HuH-7.5 (cell line): ENCODE results near the gene GLB1L.

ENCODE experiments used
- DNase-seq: peaks from one replicate; pipeline ENCODE4 v3.0.0; 2011; ENCODE audit warnings: low spot score

GLB1L gene

DNA sequence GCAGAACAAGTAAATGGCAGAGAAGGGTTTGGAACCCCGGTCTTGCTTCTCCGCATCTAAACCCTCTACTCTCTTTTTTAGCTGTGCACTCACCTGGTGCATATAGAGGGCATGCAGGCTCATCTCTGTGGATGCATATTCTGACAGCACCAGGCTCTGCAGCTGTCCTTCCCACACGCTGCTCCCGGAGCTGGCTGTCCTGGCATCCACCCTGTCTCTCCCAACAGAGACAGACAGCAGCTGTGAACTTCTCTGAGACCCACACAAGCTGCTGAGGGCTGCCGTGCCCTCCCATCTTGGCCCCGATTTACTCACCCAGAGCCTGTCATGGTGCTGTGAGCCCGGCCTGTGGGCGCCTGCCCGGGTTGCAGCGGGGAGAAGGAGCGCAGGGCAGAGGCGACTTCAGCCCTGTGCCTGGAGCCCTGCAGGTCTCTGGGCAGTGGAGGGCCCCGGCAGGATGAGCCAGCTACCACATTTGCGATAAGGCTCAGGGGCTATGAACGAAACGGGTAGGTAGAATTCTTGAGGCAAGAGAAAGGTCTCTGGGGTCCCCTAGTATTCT lies 23.2 kb downstream of the GLB1L start:
- no peak for DNase-seq

DNA sequence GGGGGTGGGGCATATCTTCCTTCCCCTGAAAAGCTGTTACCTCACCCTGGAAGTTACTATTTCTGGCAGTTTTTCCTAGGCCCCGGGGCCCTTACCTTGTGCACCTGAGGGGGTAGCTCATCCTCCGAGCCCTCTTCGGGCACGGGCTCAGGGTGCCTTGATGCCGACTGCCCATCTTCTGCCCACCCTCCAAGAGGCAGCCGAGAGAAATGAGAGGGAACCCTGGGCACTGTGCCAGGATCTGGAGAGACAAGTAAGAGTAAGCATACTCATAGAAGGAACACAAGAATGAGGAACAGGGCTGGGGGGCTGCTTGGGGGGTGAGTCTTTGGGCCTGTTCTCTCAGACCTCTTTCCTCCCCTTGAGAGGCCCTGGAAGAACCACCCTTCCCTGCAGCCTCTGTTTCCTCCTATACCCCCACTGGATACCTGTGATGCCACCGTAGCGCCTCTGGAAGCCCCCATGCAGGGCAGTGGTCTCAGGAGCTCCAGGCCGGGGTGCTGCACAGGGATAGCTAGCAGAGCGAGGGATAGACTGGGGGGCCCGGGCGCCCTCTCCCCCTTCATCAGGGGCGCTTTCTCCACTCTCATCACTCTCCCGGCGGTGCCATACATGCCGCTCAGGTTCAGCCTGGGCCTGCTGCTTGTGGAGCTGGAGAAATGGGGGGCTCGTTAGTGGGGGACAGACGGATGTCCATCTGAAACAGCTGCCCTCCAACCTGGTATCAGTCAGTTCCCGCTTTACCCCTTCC lies 24.4 kb downstream of the GLB1L start:
- no peak for DNase-seq

DNA sequence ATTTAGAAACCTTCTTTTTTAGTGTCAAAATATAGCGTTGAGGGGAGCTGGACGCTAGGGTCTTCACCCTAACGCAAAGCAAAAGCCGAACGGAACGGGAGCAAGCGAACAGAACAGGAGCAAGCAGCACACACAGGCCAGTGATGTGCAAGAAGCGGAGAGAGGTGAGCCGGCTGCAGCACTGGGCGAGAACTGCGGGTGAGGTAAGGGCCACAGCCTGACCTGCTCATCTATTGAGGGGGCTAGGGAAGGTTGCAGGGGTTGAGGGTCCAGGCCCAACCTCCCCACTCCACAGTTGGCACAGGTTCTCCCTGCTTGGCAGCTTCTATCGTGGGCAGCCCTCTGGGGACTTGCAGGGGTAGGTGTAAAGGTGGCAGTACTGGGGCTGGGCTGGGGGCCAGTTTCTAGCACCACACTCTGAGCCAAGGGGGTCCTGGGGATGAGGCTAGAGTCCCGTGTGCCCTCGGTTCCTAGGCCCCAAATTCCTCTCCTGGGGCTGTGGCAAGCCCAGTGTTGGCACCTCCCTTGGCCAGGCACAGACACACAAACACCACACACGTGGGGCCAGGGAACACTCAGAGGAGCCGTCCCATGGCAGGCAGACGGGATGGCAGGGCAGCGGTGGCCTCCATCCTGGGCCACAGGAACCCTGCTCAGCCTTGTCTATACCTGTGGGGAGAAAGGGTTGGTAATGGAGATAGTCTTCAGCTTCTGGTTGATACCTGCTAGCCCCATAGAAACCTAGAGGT lies 25.3 kb downstream of the GLB1L start:
- DNase-seq, result no peak

DNA sequence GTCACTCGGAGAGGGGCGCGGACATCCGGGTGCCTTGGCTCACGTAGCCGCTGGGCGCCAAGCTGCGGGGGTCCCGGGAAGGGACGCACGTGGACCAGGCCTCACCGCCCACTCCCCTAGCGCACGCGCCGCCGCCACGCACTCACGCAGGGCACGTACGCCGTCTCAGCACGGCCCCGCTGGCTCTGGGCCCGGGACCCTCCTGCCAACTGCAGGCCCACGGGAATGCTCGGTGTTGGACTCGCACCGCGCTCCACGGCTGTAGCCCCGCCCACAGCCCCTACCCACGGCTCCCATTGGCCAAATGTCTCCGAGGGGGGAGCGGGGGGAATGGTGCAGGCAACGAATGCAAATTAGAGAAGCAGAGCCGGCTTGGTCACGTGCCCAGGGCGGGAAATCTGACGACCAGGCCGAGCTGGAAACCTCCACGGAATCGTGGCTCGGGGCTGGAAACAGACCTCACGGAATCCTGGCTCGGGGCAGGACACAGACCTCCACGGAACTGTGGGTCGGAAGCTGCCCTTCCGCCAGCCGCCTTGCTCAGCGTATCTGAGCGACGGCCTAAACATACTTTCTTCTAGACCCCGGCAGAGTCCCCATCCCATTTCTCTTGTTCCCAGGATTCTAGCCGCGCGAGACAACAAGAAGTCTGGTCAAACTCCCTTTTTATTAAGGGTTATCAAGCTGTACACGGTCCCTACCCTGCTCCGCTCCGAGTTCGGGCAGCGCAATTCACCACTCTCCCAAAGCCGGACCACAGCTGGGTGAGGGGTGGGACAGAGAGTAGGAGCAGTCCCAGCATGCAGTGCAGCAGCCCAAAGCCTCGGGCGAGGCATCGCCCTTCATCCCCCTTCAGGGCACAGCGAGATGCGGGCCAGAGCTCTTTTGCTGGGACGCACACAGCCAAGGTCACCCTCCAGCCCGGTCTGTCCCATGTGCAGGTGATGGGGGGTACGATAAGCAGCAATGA lies 26.2 kb downstream of the GLB1L start, which contains the start of gene ABCB6:
ABCB6 (minus strand) TSS at position 227 of the 970 bp plus-strand sequence. CDS start 285 bp downstream, outside the sequence.
- peak; percentile 97 for DNase-seq

DNA sequence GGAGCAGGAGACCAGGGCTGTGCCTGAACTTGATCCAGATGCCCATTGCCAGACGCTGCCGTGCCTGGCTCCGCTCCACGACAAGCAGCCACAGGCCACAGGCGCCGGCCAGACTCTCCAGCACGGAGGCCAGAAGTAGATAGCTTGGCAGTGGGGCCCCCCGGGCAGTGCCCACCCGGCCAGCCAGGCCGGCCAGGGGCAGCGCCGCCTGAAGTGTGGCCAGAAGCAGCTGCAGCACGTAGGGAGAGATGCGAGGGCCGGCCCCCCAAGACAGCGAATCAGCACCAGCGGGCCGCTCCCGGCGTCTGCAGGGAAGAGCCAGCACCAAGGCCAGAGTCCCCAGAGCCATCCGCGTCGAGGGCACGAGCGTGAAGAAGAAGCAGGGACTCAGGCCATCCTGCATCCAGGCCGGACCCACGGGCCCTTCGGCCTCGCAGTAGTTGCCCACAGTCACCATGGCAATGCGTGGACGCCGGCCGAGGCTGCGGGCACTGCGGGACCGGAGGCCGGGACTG lies 27.0 kb downstream of the GLB1L start:
- peak; percentile 49 for DNase-seq

DNA sequence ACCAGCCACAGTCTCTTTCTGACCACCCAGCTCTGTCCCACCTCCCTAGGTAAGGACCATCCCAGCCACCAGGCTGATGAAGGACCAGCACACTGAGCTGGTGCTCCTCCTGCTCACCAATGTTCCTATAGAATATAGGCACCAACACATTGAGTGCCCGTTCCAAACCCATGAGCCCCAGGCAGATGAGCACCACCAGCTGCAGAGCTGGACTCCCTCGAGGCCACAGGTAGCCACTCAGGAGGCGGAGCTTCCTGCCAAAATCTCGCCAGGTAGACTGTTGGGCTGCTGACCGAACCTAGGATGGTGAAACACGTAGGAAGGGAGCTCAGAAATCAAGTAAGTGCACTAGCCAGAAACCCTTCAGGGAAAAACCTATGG lies 28.7 kb downstream of the GLB1L start:
- DNase-seq, result no peak

DNA sequence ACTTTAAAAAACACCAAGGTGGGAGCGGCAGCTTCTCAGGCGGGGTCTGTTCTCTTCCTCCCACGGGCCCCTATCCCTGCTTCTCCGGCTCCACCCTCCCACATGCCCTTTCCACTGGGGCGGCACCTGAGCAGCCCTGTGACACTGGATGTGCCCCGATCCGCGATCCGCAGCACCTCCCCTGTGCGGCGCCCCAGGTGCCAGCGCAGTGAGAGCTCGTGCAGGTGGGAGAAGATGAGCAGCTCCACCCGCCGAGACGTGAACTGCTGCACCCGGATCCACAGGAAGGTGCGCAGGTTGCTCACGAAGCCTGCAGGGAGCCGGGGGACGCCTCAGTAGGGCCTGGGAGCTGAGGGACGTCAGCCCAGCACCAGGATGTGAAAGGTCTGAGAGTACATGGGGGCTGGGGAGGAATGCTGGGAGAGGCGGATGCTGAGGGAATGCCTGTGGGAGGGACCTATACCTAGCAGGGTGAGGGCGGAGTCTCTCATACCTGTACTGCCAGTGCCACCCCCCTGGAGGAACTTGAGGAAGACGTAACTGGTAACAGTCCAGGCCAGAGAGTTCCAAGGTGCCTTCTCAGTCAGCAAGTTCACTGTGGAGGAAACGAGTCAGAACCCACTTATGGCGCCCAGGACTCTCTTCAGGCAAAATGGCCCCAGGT lies 29.2 kb downstream of the GLB1L start:
- no peak for DNase-seq

DNA sequence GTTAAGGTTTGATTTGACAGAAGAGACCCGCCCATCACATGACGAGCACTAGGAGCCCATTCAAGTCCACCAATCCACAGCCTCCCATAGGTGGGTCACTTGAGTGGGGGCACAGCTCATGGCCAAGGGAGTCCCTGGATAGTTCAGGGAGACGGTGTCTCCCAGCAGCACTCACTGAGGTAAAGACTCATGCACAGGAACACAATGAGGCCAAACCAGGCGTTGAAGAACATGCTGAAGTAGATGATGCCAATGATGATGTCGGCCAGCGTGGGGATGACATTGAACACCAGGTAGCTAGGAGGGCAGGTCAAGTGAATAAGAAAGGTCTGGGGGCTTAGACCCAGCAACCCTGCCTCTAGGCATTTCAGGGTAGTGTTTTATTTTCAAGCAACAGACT lies 30.5 kb downstream of the GLB1L start:
- DNase-seq, result no peak

DNA sequence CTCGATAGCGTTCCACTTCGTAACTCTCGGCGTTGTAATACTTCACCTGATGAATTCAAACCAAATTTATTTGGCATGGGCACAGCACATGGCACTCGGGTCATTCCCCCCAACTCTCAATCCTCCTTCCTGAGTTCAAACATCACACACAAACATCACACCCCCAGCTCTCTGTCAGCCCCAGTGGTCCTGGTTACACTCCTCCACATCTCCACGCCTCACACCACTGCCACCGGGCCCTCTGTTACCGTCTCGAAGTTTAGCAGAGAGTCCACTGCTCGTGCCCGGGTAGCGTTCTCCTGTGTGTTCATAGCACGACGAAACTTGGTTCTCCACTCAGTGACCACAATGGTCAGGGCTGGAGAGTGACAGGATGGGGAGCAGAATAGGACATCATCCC lies 31.1 kb downstream of the GLB1L start:
- no peak for DNase-seq

DNA sequence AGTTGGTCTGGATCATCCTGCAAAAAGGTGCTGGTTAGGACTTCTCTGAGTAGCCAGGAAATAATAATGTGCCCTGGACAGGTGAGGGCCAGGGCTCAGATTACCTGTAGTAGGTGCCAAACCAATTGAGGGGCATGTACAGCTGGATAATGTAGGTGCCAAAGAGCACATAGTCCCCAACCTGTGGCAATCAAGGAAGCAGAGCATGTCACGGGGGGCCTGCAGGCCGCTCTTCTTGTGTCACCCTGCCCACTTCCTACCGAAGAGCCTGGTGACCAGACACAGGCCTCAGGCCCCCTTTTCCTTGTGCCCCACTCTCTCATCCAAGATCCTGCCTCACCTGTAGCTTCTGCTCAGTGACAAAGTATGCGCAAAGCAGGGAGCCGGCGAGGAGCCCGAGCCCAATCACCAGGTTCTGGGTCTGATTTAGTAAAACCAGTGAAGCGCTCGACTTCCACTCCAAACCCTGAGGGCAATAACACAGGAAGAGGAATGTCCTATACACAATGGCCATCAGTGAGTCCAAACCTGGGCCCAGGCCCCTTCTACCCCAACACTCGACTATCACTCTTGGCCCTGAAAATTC lies 31.7 kb downstream of the GLB1L start:
- no peak for DNase-seq

DNA sequence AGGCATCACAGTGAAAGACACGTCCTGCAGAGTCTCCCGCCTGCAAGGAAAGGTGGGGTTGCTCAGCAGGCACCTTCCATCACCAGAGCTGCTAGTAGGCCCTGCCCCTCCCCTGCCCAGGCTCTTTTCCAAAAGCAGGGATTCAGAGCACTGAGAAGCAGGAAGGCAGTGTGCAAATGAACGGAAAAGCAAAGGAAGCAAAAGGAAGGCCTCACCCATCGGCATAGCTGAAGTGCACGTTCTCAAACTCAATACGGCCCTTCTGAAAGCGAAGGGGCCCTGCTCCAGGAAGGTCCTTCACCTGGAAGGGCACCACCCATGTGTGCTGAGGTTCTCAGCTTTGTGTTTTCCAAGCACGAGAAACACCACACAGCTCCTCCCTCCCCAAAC lies 32.2 kb downstream of the GLB1L start:
- DNase-seq, result no peak

DNA sequence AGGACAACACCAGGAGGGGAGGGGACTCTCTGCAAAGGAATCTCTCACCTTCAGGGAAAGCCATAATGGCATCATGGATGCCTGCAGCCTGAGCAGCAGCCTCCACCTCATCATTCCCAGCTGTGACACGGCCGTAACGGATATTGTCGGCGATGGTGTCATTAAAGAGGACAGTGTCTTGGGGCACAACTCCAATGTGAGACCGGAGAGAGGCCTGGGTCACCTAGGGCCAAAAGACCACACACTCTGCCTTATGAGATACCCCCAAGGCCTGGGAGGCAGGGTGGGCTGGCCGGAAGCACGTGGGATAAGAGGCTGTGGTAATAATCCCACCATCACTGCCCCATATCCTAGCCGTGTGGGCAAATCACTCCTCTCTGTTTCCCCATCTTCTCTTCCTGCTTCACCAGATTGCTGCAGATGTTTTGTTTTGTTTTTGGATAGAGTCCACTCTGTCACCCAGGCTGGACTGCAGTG lies 34.3 kb downstream of the GLB1L start:
- DNase-seq, result no peak

DNA sequence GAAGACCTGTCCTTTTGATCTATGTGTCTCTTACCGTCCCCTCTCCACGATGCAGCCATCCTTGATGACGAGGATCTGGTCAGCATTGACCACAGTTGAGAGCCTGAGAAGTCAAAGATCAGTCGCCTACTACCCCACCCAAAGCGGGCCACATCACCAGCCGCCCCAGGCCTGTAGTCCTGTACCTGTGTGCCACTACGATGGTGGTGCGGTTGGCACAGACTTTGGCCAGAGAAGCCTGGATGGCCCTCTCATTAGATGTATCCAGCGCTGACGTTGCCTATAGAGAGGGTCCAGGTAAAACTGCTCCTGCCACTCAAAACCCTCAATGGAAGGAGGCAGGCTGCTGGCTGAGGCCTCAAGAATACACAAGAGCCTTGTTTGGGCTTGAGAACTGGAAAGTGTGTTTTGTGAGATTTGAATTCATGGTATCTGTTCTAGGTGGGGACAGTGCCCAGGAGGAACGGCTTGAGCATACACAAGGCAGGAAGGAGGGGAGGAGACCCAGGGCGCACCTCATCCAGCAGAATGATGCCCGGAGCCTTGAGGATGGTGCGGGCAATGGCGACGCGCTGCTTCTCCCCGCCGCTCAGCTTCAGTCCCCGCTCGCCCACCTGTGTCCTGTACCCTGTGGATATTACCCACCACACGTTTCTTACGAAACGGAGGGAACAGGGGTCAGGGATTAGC lies 34.9 kb downstream of the GLB1L start:
- DNase-seq, result no peak

DNA sequence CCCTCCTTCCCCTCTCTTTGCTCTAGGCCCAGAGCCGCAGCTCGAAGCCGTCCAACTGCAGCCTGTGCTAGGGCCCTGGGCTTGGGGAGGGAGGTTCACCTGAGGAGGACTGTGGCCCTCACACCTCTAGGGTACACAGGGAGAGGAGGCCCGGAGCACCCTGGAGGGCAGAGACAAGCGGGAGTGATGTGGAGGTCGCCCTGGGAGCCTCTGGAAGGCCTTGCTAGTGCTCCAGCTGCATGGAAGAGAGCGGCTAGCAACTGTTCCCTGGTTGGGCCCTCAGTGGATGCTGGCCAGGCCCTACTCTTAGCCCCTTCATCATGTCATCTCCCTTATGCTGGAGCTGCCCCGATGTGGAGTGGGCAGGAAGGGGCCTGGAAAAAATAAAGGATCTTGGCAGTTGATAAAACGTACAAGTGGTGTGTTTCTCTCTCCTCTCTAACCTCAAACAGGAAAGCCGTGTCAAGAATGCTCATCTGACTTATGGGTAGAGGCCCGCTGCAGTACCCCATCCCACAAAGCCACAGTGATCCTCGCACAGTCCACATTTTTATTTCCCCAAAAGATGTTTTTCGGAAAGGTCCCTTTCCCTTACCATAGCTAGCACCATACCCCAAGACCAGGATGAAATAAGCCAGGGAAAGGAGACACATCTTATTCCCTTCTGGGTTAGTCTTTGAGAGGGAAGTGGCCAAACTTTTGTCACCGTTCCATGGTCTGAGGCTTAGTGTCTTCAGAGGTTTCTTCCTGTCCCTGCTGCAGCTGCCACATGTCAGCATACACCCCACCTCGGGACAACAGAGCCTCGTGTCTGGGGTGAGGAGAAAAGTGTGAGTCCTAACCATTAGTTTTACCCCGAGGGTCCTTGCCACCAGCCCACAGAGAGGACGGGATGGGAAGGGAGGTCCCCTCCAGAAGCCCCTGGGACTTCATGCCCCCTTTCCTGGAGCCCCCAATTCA lies 35.7 kb downstream of the GLB1L start:
- no peak for DNase-seq

DNA sequence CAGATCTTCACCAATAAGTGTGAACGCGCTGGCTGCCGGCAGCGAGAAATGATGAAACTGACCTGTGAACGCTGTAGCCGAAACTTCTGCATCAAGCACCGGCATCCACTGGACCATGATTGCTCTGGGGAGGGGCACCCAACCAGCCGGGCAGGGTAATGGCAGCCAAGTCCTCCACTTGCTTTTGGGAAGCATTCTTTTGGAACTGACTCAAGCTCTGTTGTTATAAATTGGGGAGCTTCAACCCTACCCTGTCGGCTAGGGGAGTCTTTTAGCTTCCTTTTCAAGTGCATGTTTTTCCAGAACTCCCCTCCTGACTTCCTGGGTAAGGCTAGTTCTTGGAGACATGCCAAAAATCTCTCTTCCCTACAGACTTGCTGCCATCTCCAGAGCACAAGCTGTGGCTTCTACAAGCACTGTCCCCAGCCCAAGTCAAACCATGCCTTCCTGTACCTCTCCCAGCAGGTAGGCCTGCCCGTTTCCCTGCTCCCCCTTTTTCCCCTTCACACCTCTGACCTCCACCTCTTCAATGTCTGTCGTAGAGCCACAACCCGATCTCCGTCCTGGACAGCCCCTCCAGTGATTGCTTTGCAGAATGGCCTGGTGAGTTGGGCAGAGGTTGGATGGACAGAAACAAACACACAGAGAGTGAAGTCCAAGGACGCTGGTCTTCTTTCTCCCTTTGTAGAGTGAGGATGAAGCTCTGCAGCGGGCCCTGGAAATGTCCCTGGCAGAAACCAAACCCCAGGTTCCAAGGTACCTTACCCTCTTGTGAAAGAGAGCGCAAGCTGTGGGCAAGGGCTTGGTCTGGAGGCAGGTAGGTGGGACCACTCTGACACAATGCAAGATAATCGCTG lies 37.1 kb downstream of the GLB1L start:
- DNase-seq, result no peak

DNA sequence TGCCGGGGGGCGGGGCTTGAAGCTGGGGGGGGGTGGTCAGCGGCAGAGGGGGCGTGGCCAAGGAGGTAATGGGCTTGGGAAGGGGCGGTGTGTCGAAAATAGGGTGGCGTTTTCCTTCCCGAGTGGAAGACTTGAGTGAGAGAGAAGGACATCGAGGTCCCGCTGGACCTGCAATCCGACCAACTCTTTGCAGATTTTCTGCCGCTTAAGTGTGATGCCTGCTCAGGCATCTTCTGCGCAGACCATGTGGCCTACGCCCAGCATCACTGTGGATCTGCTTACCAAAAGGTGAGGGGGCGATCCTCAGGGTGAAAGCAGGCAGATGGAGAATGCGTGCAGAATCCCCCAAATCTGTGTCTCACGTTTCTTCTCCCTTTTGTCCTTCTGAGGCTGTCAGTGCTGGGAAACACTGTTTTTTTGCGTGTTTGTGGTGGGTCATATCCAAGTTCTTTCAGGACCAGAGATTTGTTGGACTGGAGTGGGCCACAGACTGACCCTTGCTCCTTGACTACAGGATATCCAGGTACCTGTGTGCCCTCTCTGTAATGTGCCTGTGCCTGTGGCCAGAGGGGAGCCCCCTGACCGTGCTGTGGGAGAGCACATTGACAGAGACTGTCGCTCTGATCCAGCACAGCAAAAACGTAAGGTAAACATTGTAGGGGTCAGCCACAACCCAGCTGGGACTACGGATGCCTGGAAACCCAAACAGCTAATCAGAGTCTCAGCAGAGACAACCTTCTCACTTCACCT lies 37.9 kb downstream of the GLB1L start:
- no peak for DNase-seq
